Body of pancreas (tissue), 4 donors: ENCODE measurements around the gene SRGAP2C. TPM values are rescaled to one million over a fixed set of nuclear protein-coding genes. Genes with fewer than 3 reads are reported as not detected.
"Not testable (repeated sequence)": the region's sequence is repeated elsewhere in the genome, so short reads cannot be mapped to it uniquely, and the experiment has no call there.

Experiments used
- ATAC-seq: fragments of 150-250 bp; one replicate; pipeline ENCODE4 v1.9.1; 2016
- DNase-seq, 4 donors: peaks; one replicate each; pipeline ENCODE4 v3.0.0-alpha.2; 2019
- H3K27ac ChIP-seq, 4 donors: fragments of 200-600 bp; sonication (generic); 1 replicate in 3 of 4; 2 replicates in 1 of 4; pipeline versions ENCODE4 v1.5.1 to v1.6.1; 2016 to 2019; ENCODE audit warnings: mild to moderate bottlenecking in 1 of 4, mixed read lengths in 1 of 4, moderate library complexity in 1 of 4
- H3K27me3 ChIP-seq, 2 donors: fragments of 200-600 bp; sonication (generic); one replicate each; pipeline ENCODE4 v1.6.0; 2016; ENCODE audit warnings: mild to moderate bottlenecking in 1 of 2
- H3K36me3 ChIP-seq, 2 donors: fragments of 200-600 bp; sonication (generic); replicated peaks in 1 of 2; 2 replicates each; pipeline ENCODE4 v1.5.1; 2016; ENCODE audit warnings: low read depth in 2 of 2; ENCODE audit not compliant: insufficient read depth in 1 of 2
- H3K4me1 ChIP-seq: fragments of 200-600 bp; sonication (generic); one replicate; pipeline ENCODE4 v1.6.0; 2016
- H3K4me3 ChIP-seq, 2 donors: fragments of 200-600 bp; sonication (generic); 1 replicate in 1 of 2; 2 replicates in 1 of 2; pipeline ENCODE4 v1.5.1; 2016 to 2019
- H3K9me3 ChIP-seq, 3 donors: fragments of 200-600 bp; sonication (generic); 1 replicate in 2 of 3; 2 replicates in 1 of 3; pipeline ENCODE4 v1.5.1; 2016
- WGBS, 2 donors: methylation state at CpG; one replicate each; pipeline ENCODE4 v1.1.5; 2017; 5-methylcytosine and 5-hydroxymethylcytosine counted together
- intact Hi-C: fragments of 100-400 bp; cut with DNase I; formaldehyde crosslinking; loops from one replicate; pipeline ENCODE4 v1.15.1; 2023
- total RNA-seq, 2 donors: library from RNA; depleted of rRNA; stranded (reverse); fragments of >200 nt; gene quantifications; one replicate each; pipeline ENCODE4 v1.1.0, GENCODE V29; 2016

SRGAP2C gene
- total RNA-seq, 2 donors from 2014 or later: 4.6 to 9.3 TPM

DNA sequence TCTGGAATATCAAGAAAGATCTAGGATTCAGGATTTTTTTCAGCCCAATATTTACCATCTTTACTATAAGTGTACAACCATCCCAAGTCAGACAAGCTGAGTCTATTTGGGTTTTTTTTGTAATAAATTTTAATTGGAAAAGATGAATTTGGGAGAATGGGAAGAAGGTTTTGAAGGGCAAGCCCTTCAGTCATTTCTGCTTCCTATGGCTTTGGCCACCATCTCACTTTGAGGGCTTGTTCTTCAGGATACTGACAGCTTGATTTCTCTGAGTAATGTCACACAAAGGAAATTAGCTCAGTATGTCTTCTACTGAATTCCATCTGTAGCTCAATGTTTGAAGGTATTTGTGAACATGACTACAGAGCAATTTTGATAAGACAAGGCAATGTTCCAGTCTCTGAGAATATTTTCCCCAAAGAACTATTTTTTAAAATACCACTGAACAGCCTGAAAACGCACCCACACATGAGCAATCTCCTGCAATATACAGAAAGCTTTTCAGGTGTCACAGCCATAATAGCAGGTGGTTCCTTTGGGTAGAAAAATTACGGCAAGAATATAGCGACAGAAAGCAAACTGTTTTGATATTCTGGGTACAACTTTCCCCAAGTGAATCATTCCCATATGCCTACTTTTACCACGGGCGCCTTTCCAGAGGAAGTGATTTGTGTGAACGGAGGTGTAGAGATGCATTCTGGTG lies 23.4 kb upstream of the SRGAP2C start:
- H3K27me3 ChIP-seq, H3K4me1 ChIP-seq, intact Hi-C loops, H3K4me3 ChIP-seq, H3K36me3 ChIP-seq, ATAC-seq, H3K27ac ChIP-seq, H3K9me3 ChIP-seq, DNase-seq: not testable (repeated sequence)
- 79 to 91% methylated on average over 3 of the region's 6 CpGs for WGBS, 2 donors

DNA sequence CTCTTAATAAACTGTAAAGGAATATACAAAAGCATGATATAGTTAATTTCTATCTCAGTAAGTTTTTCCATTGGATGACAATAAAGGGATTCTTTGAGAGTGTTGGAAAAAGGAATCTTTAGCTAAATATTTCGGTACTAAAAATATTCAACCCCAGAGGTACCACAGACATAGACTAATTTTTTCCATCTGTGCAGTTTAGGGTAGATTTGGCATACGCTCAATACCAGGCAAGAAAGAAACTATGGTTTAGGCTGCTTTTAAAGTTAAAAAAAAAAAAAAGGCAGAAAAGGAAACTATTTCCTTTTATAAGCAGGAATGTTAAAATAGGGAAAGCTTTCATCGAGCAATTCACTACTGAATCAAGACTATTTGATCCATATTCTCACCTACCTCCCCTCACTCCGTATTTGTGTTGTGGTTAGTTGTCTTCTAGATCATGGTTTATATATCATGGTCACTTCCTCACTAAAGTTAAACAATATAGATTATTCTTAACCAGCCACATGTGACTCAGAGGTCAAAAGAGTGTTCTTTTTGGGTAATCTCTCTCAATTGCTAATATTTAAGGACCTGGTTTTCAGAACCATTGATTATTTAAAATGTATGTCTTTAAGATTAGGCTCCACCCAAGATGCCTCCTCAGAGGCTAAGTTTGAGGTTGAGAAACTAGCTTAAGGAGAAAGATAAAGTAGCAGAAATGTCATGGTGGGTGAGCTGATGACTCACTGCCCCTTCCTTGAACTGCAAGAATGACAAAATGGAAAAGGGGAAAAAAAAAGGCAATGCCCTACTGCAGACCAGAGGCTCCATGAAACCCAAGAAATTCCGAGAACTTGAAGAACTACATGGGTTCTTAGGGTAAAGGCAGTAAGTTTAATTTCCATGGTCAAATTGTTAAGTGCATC lies 20.7 kb upstream of the SRGAP2C start:
- not testable (repeated sequence) for H3K4me1 ChIP-seq

DNA sequence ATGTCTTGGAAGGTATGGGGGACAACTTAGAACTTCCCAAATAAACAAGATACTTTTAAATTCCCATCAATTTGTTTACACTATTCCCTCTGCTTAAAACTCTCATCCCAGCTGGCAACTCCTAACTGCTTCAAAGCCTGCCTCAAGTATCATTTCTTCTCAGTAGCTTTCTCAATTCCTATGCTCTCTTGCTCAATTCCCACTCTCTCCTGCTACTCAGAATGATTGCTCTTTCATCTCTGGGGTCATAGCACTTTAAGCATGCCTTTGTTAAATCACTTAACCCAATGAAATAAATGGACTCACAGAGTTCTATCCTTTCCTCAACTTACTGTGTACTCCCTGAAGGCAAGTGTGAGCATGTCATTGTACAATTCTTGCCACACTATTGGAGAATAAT lies 19.5 kb upstream of the SRGAP2C start:
- ATAC-seq, intact Hi-C loops: not testable (repeated sequence)

More for the DNA sequence above, 20.7 kb upstream of the SRGAP2C start:
- H3K4me3 ChIP-seq, H3K27ac ChIP-seq, DNase-seq, intact Hi-C loops, H3K9me3 ChIP-seq, ATAC-seq, H3K27me3 ChIP-seq, H3K36me3 ChIP-seq: not testable (repeated sequence)
- 72 to 74% methylated on average over 3 to 4 of the region's 5 CpGs for WGBS, 2 donors

DNA sequence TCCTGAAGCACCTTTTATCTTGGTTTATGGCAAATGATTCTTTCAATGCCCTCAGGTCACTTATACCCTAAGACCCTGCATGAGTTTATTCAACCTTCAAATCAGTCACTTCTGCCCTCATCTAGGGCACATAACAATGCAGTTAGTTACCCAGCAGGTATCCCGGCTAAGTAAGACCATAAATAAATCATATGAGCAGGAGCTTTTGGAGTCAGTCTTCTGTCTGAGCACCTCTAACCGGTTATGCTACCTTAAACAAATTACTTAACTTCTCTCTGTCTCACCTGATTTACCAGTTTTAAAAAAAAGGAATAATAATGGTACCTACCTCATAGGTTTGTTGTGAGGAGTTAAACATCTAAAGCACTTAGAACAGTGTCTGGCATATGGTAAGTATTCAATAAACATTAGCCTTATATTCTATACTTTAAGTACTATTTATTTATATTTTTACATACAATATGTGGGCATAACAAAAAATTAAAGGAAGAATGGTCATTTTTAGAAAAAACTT lies 17.5 kb upstream of the SRGAP2C start:
- intact Hi-C loops, H3K4me3 ChIP-seq, DNase-seq, H3K36me3 ChIP-seq, H3K9me3 ChIP-seq, H3K27me3 ChIP-seq, ATAC-seq, H3K4me1 ChIP-seq, H3K27ac ChIP-seq: not testable (repeated sequence)
- 63 to 74% methylated on average over 2 of the region's 2 CpGs for WGBS, 2 donors

More for the DNA sequence above, 19.5 kb upstream of the SRGAP2C start:
- DNase-seq, H3K27ac ChIP-seq, H3K27me3 ChIP-seq, H3K4me3 ChIP-seq, H3K9me3 ChIP-seq, H3K36me3 ChIP-seq, H3K4me1 ChIP-seq: not testable (repeated sequence)

DNA sequence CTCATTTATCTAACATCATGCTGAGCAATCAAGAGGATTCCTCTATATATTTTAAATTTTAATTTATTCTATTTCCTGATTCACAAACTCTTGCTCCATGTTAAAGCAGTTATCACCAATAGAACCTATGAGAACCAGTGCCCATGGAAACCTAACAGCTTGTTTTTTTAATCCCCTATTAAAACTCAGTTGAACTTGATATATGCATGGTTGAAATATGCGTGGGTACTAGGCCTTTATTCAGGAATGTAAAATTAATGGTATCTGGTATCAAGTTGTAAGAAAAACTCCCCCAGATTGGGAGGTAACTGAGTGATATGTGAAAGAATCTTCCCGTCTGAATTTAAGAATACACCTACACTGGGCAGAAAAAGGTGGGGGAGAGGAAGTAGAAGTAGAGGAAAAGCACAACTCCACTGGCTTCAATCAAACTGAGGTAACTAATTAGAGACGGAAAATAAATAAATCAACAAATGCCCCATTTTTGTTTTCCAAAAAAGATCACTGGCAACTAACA lies 16.6 kb upstream of the SRGAP2C start:
- 80 to 100% methylated on average over 2 of the region's 3 CpGs for WGBS, 2 donors
- H3K4me3 ChIP-seq, H3K4me1 ChIP-seq, H3K36me3 ChIP-seq, H3K9me3 ChIP-seq, H3K27me3 ChIP-seq, ATAC-seq, H3K27ac ChIP-seq, DNase-seq, intact Hi-C loops: not testable (repeated sequence)

DNA sequence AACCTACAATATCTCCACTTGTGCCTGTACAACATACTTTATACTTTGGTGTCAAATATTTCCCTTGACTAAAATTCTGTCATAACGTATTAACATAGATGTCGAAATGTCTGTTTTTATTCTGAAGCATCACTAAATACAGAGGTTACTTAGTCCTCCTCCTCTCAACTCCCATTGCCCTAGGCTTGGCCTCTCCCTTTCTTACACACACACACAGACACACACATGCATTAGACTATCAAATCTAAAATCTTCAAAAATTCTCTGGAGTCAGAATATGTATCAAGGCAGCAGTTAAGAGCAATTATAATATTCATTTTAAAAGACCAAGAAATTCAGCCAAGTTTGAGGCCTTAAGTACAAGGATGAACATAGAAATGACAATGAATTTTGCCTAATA lies 8.1 kb upstream of the SRGAP2C start:
- DNase-seq, H3K36me3 ChIP-seq, H3K4me3 ChIP-seq, intact Hi-C loops, ATAC-seq, H3K4me1 ChIP-seq, H3K27ac ChIP-seq, H3K27me3 ChIP-seq, H3K9me3 ChIP-seq: not testable (repeated sequence)
- WGBS, 2 donors: 93 to 96% methylated on average over 2 of the region's 2 CpGs

DNA sequence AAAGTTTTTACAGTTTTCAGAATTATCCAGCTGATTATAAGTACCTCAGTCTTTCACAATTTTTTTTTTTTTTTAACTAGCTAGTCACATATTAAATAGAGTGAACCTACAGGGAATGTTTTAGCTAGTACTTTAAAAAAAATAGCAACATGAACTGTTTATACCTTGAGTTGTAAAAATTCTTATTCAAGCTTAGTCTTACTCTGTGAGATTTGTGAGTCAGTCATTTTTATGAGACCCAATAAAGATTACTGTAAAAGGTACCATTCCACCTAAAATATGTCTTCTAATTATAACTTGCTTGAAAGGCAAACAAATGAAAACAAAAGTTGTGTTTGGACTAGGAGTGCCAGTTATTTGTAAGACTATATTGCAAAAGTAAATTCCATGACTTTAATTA lies 6.6 kb upstream of the SRGAP2C start:
- H3K27ac ChIP-seq, H3K9me3 ChIP-seq, H3K4me3 ChIP-seq, ATAC-seq, intact Hi-C loops, DNase-seq, H3K36me3 ChIP-seq, H3K4me1 ChIP-seq, H3K27me3 ChIP-seq: not testable (repeated sequence)

DNA sequence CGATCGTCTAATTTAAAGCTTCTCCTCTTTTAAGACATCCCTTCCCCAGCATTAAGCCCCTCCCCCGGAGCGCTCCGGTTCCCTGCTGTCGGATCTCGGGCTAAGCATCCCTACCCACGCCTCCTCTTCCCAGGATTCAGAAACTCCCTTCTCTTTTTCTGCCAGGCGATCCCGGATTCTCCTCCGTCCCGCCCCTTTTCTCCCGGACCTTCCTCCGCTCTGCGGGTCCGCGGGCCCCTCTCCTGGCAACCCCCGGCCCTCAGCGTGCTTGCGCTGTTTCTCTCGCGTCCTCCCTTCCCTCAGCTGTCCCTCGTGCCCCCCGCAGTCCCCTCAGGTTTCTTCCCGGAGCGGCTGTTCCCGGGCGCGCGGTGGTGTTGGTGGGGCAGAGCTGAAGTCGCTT lies 908 bp upstream of the SRGAP2C start:
- H3K36me3 ChIP-seq, intact Hi-C loops, H3K9me3 ChIP-seq, H3K4me1 ChIP-seq, ATAC-seq, H3K4me3 ChIP-seq, H3K27me3 ChIP-seq, H3K27ac ChIP-seq: not testable (repeated sequence)
- DNase-seq: peak in 1 of 4 donors; percentile 11
- no CpG with 5 or more reads among the region's 31 CpGs for WGBS, 2 donors

DNA sequence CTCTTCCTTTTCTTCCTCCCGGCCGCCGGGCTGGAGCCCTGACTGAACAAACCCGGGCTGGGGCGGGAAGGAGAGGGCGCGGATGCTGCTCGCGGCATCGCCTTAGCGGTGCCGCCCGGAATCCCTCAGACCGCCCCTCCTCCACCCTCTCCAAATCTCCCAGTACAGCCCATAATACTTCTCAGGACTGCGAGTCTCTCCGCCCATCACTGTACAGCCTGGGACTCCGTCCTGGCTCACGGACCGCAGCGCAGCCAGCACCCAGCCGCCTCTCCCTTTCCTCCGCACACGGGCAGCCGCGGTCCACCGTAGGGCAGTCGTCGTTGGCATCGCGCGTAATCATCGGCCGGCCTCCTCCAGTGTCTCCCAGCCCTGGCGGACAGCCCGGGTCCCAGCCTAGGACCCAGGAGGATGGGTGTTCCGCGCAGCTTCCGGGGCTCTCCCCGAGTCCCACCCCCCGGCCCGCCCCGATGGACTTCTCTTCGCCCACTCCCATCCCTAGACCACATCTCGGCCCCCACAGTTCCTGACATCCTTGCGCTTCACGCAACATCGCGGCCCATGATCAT lies 449 bp downstream of the SRGAP2C start:
- Histone ChIP-seq H3K27ac (peak overlapping the region; percentile 39 to 80 (median 56)), H3K4me3 (peak overlapping the region in 1 of 2 donors; percentile 20)
- DNase-seq: peak in 3 of 4 donors; percentile 5 to 16 (median 13)
- peak; percentile 9 for ATAC-seq
- H3K27me3 ChIP-seq, H3K4me1 ChIP-seq, intact Hi-C loops, H3K9me3 ChIP-seq, H3K36me3 ChIP-seq: not testable (repeated sequence)
- no CpG with 5 or more reads among the region's 48 CpGs for WGBS, 2 donors

DNA sequence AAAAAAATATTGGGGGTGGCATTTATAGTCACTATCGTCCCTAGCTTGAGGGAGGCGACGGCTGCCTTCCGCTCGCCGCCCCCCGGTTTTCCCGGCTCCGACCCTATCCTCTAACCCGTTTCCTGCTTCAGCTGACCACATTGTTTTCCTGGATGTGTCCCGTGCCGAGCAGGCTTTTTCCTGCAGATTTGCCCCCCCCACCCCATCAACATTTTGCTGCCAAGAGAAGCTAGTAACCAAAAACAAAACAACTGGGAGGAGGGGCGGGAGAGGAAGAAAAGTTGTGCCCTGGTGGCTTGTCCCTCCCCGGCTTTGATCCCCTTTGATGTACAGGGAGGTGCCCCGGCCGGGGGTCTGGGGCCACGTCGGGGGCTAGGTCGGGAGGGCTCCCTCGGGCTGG lies 1.4 kb downstream of the SRGAP2C start:
- H3K4me3 ChIP-seq, H3K36me3 ChIP-seq, ATAC-seq, H3K9me3 ChIP-seq, H3K27me3 ChIP-seq, intact Hi-C loops, H3K4me1 ChIP-seq: not testable (repeated sequence)
- DNase-seq: peak; percentile 8 to 21 (median 20)
- 0% methylated on average over 2 of the region's 20 CpGs; no CpG with 5 or more reads in 1 of the 2 donors for WGBS, 2 donors
- peak overlapping the region in 1 of 4 donors; percentile 25 for H3K27ac ChIP-seq

DNA sequence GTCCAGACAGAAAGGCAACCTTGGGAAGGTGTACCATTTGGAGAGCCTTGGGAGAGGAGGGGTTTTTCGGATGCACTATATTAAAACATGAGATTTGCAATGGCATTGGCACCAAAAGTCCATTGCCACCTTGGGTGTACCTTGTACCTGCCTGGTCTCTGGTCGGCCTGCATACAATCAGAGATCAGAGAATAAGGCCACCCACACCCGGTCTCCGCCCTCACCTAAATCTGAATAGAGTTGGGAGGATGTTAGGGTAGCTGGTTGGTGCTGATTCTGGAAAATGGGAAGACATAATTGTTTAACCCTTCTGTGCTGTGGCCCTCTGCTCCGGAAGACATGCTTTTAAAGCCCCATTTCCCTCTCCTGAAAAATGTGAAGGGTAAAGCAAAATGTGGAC lies 3.1 kb downstream of the SRGAP2C start:
- H3K27me3 ChIP-seq, H3K9me3 ChIP-seq, DNase-seq, H3K4me3 ChIP-seq, H3K27ac ChIP-seq, ATAC-seq, H3K36me3 ChIP-seq, intact Hi-C loops, H3K4me1 ChIP-seq: not testable (repeated sequence)
- WGBS, 2 donors: 79 to 92% methylated on average over 4 to 5 of the region's 5 CpGs
